Spleen (tissue), 7 donors: ENCODE measurements around the gene TSPAN33.

ENCODE experiments used
- CTCF ChIP-seq, 11 experiments: fragments of 200-600 bp in 7 of 11; fragments of 450-650 bp in 4 of 11; sonication (generic) in 4 of 11; IDR thresholded peaks in 8 of 11; conservative IDR thresholded peaks in 3 of 11; 1 replicate in 7 of 11; 2 replicates in 4 of 11; pipeline versions ENCODE4 v1.4.0 to v1.8.0; 2016 to 2021; ENCODE audit warnings: antibody characterized with exemption in 11 of 11, inconsistent platforms in 4 of 11, mild to moderate bottlenecking in 1 of 11
- POLR2A ChIP-seq, 3 donors: fragments of 450-650 bp; IDR thresholded peaks; one replicate each; pipeline ENCODE4 v1.5.1; 2017; ENCODE audit warnings: antibody characterized with exemption in 3 of 3, mild to moderate bottlenecking in 1 of 3
- POLR2AphosphoS5 ChIP-seq, 3 donors: sonication (generic); formaldehyde crosslinking; IDR thresholded peaks; one replicate each; pipeline ENCODE4 v1.5.1; 2017; ENCODE audit warnings: antibody characterized with exemption in 3 of 3
- donor health status: DM: no; HTN: no; CAD: no; lungs with moderate emphysema.
- donor health status: DM: no; HTN: no; CAD: no.
- donor health status: DM: no; HTN: no; CAD: no.

- no peak for TF ChIP-seq CTCF (IDR thresholded peaks at IDR 0.05 in 8 of 11, conservative IDR thresholded peaks at IDR 0.05 in 3 of 11)
- no peak for TF ChIP-seq POLR2AphosphoS5 (IDR thresholded peaks at IDR 0.05)
- no peak for TF ChIP-seq POLR2A (IDR thresholded peaks at IDR 0.05)
Observed at GRCh38 chr7:129213828-129214227, 69.3 kb downstream of the TSPAN33 start.
